HG03135 (cell line): Measurements from ENCODE around the gene IL1RAPL1.

ENCODE experiments used
- ATAC-seq: cut with Tn5 transposase; IDR thresholded peaks from one replicate; pipeline ENCODE4 v1.9.1; 2021; ENCODE audit warnings: mild to moderate bottlenecking, moderate library complexity; ENCODE audit not compliant: unreplicated experiment

IL1RAPL1 gene

DNA sequence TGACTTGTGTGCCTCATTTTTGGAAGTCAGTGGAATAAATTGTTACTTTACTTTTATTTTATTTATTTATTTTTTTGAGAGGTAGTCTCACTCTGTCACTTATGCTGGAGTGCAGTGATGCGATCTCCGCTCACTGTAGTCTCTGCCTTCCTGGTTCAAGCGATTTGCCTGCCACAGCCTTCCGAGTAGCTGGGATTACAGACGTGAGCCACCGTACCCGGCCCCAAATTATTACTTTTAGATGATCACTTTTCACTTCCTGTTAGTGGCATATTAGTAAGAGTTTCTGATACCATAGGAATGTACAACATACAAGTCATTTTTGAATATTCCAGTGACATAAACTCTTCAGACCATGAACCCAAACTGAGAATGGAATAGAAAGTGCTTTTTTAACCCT lies 1017.1 kb downstream of the IL1RAPL1 start:
- ATAC-seq: no peak

DNA sequence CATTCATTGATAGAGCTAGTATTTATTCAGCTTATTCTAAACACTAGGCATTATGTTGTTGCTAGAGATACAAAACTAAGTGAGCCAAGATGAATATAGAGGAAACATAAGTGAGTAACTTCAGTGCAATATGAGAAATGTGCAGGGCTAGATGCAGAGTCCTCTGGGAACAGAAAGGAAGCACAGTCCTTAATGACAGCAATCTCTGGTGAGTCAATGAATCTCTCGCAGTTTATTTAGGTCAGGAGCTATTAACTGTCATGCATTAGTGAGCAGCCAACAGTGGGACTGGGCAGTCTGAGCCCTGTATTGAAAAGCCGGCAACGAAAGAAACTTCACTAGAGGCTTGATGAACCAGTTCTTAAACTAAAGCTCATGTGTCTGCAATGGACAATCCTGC lies 1030.0 kb downstream of the IL1RAPL1 start:
- ATAC-seq: no peak

DNA sequence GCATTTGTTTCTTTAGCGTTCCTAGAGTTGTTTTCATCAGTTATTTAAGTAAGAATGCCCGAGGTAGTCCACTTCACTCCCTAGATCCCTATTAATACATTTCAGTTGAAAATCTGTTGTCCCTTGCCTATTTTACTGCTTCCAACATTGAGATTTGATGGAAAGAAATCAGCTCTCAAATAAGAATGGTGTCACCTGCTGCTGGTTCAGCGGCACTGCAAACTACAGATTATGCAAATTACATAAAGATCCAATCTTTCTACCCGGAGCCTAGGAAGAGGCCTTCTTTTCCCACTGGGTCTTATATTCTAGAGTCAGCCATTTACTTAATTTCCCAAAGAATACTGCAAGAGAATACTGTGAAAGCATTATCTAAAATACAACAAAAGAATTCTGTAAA lies 1030.5 kb downstream of the IL1RAPL1 start:
- ATAC-seq: no peak

DNA sequence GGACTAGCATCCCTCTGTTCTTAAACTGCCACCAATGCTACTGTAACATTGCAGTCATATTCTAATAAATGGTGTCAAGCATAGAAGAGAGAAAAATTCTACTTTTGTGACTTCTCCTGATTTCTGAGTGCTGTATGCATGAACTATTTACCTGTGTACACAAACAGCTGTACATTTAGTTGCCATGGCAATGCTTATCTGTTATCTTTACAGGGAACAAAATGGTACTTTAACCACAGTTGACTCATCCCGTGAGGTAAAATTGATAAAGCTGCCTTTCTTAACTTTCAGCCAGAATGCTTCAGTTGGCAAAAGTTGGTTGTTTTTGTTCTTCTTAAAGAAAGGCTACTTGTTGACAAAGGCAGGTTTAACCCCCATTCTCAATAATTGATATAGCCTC lies 1040.6 kb downstream of the IL1RAPL1 start:
- peak; percentile 70 for ATAC-seq

DNA sequence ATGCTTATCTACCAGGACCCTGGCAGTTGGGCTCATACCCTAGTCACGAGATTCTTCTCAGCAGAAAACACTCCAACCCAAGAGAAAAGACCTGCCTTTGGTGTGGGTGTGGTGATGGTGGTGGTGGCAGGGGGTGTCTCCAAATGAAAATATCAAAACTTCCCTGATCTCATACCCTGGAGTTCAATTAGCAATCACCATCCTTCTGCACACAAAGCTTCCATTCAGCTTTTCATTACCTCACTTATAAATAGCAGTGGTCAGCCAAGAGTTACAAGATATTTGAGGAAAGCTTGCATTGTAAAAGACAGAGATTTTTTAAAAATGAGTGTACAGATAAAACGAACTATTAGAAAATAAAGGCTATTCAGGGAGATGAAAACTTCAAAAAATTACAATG lies 1047.3 kb downstream of the IL1RAPL1 start:
- ATAC-seq: no peak

DNA sequence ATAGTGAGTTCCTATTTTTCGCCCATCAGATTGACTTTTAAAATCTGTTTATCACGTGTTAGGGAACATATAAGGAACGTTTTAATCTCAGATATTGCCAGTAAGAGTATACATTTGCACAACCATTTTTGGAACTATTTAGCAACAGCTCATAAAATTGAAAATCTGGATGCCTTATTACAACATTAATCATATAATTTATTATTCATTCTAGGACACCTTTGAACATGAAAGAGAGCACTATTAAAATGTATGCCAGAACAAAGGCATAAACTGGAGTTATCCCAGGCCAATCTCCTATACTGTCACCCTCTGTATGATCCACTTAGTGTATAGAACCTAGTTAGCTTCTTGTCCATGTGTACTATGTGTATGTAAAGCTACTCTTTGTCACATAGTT lies 1049.1 kb downstream of the IL1RAPL1 start:
- no peak for ATAC-seq

DNA sequence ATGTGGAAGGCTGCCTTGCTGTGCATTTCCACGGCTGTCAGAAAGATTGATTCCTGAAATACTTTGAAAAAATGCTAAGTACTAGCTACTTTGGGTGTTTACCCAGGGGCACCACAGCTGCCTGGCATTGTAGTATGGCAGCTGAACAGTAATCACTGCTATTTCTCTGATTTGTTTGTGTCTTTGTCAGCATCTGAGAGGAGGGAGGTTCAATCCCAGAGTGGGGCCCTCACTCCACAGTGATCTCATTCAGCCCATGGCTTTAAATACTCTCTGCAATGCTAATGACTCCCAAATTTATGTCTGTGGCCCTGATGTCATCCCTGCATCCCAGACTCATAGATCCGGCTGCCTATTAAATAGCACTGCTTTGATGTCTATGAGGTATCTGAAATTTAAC lies 1052.9 kb downstream of the IL1RAPL1 start:
- ATAC-seq: no peak

DNA sequence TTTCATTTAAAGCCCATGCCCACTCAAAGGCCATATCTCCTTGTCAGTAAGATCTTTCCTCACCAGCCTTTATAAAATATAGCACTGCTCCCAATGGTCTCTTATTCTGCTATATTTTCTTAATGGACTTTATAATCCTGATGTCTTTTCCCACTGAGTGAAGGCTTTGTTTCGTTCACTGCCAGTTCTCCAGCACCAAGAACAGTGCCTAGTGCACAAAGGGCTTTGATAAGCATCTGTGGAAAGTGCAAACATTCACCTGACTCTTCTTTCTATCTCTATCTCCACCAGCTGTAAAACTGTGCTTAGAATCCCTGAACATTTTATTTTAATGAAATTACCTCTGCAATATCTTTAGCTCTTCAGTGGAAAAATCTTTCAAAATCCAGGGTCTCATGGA lies 1054.2 kb downstream of the IL1RAPL1 start:
- no peak for ATAC-seq

DNA sequence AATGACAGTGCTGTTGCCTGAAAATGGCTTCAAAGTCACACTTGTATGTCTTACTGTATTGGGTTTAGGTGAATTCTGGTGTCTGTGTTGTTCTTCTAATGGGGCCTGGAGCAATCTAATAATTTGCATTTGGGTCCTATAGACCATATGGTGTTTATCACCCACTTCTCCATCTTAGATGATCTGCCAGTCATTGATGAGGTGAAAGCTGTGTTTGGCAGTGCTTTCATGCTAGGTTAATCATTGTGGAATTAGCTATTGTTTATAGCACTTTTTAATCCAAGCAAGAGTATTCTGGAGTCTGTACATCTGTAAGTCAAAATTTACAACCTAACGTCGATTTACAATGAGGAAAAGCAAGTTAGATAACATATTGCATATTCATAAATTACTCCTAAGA lies 1055.9 kb downstream of the IL1RAPL1 start:
- no peak for ATAC-seq

DNA sequence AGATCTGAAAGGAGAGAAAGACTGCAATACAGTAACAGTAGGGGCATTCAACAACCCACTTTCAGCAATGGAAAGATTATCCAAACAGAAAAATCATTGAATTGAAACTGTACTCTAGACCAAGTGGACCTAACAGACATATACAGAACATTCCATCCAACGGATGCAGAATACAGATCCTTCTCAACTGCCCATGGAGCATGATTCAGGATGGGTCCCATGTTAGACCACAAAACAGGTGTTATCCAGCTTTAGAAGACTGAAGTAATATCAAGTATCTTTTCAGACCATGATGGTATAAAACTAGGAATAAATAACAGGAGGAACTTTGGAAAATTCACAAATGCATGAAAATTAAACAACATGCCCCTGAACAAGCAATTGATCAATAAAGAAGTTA lies 1060.9 kb downstream of the IL1RAPL1 start:
- no peak for ATAC-seq

DNA sequence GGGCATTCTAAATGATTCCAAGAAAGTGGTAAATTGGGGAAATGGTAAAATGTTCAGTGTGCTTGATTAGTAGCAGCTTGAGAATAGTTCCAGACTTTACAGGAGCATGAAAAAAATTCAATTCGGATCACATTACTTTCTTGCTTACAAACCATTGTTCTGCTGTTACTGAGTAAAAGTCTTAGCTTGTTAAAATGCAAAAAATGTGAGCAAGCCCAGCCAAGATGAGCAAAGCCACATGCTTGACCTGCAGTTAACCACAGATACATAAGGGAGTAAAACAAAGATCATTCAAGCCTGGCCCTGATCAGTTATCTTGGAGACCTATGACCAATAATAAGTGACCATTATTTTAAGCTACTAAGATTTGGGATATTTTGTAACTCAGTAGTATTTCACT lies 1065.2 kb downstream of the IL1RAPL1 start:
- ATAC-seq: no peak

DNA sequence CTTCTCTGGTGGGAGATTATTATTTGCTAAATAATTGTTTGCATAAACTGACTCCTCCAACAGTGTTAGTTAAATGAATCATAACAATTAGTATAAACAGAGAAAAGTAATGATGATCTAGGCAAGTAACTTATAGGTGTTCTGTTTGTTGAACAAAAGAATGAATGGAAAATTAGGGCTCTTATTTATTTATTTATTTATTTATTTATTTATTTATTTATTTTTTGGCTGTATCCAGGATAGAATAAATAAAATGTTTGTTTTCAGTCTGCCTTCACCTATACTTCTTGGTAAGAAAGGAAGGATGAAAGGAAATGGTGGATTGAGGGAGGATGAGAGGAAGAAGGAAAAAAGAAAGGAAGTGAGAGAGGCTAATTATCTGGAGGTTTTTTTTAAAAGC lies 1066.5 kb downstream of the IL1RAPL1 start:
- no peak for ATAC-seq

DNA sequence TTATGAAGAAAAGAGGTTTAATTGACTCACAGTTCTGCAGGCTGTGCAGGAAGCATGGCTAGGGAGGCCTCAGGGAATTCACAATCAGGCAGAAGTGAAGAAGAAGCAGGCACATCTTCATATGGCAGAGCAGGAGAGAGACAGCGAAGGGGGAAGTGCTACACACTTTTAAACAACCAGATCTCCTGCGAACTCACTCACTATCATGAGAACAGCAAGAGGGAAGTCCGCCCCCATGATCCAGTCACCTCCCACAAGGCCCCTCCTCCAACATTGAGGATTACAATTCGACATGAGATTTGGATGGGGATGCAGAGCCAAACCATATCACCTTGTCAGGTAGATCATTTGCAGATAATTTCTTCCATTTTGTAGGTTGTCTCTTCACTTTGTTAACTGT lies 1072.7 kb downstream of the IL1RAPL1 start:
- no peak for ATAC-seq

DNA sequence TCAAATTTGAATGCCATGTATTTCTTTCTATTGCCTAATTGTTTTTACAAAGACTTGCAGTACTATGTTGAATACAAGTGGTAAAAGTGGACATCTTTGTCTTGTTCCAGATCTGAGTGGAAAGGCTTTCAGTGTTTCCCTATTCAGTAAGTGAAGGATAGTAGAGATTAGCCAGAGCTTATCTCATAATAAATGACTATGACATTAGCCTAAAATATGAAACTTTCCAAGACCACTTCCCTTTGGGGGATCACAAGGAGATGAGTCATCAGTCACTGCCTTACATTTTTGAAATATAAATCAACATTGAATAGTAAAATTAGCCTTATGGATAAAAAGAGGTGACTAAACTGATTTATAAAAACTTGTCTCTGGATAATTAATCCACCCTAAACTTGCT lies 1074.0 kb downstream of the IL1RAPL1 start:
- no peak for ATAC-seq

DNA sequence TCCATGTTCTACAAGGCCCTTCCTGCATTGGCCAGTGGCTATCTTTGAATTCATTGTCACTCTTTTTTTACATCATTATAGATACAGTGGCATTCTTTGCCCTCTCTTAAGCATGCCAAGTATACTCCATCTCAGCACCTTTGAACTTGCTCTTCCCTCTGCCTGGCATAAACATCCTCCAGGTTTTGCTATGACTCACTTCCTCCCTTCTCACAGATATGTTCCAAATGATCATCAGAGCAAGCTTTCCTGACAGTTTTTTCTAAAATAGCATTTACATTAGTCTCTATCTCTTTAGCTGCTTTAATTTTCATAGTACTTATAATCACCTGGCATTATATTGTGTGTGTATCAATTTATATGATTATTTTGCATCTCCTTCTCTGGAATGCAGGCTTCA lies 1074.9 kb downstream of the IL1RAPL1 start:
- no peak for ATAC-seq

DNA sequence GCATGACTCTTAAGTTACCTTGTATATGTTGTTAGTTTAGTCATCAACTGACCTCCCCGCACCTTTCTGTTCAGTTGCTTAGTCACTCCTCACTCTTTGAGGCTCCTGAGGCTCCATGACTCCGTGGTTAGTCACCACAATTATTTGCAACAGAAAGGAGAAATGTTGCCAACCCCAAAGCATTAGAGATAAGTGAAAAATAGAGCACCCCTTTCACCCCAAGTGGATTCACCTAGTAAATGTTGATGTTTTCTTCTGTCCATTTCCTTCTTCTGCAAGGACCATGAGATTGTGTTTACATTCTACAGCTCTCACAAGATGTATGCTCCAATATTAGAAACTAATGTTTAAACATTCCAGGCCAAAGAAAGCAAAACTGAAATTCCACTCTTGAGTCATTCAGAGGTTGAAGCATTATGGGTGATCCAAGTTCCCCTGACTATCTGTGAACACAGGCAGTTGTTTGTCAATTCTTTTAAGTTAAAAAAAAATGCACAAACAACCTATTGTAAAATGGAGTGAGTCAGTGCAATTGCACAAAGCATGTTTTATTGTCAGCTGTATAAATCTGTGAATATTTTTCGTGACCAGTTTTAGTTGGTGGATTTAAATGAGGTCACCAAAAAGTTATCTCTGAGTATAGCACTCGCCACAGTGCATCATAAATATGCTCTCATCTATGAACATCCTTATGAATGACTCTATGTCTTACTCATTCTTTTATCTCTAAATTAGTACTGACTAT lies 1075.7 kb downstream of the IL1RAPL1 start:
- peak; percentile 50 for ATAC-seq

DNA sequence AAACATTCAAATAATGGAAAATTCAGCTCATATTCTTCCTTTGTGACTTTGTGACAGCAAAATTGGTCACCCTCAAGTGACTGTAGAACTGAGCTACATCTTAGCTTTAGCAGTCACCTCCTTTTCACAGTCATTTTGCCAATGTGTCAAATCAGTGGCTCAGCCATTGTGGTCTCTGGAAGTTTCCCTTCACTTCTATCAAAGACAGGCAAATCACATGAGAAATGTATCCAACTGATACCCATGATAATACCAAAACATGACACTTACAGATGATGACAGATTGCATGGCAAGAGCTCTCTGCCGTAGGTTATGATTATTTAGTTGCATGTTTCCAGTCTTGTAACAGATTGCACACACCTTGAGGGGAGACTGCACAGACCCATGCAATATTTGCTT lies 1078.3 kb downstream of the IL1RAPL1 start:
- ATAC-seq: no peak

DNA sequence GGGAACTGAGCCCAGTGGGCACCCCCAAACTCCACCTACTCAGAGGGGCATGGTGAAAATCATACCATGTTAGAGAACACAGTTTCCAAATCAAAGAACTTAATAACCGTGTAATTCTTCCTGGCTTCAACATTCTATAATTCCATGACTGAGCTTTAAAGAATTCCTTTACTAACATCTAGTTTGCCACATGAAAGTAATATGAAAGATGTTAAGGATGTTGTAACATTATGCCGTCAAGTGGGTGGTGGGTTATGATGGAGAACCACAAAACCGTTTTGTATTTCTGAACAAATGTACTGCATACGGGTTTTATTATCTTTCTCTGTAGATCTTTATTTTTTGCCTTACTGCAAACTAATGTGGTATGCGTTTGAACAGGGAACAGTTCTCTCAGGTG lies 1079.1 kb downstream of the IL1RAPL1 start:
- no peak for ATAC-seq

DNA sequence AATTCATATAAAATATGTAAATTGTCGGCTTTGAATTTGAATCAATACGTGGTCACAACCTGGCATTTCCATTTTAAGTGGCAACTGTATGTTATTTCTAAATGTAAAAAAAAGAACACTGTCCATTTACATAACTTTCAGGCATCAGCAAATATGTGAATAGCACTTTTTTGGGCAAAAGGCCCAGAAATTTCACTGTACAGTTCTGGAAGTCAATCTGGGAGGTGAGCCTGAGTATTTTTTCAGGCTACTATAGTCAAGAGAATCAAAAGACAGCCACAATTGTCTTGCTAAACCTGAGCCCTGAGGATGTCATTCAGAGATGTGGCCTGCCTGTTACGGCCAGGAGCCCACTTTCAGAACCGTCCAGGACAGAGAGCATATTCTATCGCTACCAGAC lies 1084.2 kb downstream of the IL1RAPL1 start:
- ATAC-seq: no peak

DNA sequence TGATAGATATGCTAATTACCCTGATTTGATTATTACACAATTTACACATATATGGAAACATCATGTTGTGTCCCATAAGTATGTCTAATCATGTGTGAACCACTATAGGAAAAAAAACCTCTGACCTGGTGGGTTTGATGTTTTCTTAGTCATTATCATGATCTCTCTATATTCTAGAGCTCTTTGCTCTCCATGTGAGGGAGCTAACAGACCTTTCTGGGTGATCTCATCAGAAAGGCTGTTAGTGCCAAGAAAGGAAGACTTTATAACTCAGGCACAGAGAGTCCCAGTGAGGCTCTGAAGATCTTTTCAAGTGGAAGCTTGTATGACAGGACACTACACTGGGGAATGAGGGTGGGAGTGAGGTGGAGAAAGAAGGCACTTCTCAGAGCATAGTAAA lies 1100.4 kb downstream of the IL1RAPL1 start:
- ATAC-seq: no peak

DNA sequence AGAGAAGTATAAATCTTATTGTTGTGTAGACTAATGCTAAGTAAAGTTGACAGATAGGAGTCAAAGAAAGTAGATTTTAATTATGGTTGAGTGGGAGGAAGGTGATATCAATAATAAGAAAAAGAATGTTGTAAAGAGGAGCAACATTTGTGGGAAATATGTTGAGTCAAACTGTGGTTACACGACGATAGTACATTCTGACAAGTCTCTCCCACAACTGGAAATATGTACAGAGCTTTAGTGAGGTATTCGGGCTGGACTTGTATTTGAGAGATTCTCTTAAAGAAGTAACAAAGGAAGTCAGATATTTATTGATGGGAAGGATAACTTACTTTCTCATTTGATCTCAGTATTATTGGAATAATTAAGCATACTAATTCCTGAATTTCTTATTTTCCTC lies 1102.8 kb downstream of the IL1RAPL1 start:
- no peak for ATAC-seq

DNA sequence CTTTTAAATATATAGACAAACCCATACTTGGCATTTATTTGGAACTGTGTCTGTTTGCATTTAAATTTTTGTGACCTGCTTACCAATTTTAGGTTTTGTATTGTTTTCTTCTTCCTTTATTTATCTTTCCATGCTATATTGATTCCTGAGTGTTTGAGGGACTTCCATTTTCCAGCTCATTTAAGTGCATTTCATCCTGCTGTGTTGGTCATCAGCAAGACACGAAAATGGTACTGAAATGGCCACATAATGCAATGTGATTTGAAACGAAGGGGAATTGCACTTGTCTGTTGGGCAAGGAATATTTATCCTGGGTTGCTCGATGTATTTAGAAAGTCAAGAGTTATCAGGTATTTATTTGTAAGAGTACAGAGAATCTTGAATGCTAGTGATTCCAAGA lies 1103.8 kb downstream of the IL1RAPL1 start:
- ATAC-seq: no peak

DNA sequence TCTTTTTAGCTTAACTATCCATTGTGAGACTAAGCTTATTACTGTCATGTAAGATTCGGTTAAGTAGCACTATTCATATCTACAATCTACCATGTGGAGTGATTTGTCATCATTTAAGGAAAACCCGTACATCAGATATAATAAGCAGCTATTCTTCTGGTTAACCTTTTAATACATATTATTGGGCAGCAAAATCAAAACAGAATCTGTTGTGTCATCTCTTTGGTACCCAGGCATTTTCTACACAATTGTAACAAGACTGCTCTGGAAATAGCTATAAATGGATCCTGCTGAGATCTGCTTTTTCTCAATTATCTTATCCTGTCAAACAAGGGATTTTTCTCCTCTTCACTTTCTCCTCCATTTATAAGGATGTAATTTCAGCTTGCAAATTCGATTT lies 1106.7 kb downstream of the IL1RAPL1 start:
- ATAC-seq: no peak
